Endothelial cell of umbilical vein (primary cell): ENCODE results near the gene TRMT2B.

ENCODE experiments used
- CTCF ChIP-seq, 2 donors: IDR thresholded peaks; 1 replicate in 1 of 2; 2 replicates in 1 of 2; pipeline ENCODE4 v1.5.1; 2011; ENCODE audit warnings: low read length in 2 of 2, mild to moderate bottlenecking in 2 of 2, moderate library complexity in 2 of 2, control low read depth in 1 of 2, inconsistent platforms in 1 of 2, low read depth in 1 of 2; ENCODE audit not compliant: insufficient read depth in 1 of 2; ENCODE audit errors: extremely low read depth in 1 of 2
- FOS ChIP-seq: IDR thresholded peaks from 2 replicates; pipeline ENCODE4 v1.6.1; 2011; ENCODE audit warnings: mild to moderate bottlenecking, low read length, moderate library complexity, borderline replicate concordance; ENCODE audit not compliant: insufficient read depth
- JUN ChIP-seq: IDR thresholded peaks from 2 replicates; pipeline ENCODE4 v1.6.1; 2011; ENCODE audit warnings: borderline replicate concordance, low read depth; ENCODE audit not compliant: insufficient read length, insufficient read depth
- MAX ChIP-seq: IDR thresholded peaks from 2 replicates; pipeline ENCODE4 v1.6.1; 2011; ENCODE audit not compliant: insufficient read depth, insufficient read length
- POLR2A ChIP-seq: IDR thresholded peaks from 2 replicates; pipeline ENCODE4 v1.6.1; 2012; ENCODE audit warnings: low read depth, mild to moderate bottlenecking, control low read depth, low read length
- POLR2AphosphoS5 ChIP-seq: IDR thresholded peaks from 2 replicates; pipeline ENCODE4 v1.6.1; 2012; ENCODE audit warnings: low read depth, mild to moderate bottlenecking, control low read depth, low read length, moderate library complexity; ENCODE audit not compliant: insufficient read depth

DNA sequence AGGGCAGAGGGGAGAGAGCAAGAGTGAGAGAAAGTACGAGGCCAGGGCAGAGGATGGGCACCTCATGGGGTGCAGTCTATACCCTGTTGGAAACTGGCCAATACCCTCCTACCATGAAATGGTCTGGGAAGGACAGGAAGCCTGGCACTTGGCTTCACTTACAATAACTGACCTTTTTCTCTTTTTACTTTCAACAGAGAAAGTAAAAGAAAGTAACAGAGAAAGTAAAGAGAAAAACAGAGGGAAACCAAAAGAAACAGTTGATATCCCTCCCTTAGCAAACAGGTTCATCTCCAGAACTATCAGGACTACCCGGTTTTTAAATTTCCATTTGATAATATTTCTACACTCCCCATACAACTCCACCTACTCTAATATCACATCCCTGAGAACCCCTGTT, 61.8 kb downstream of the TRMT2B start:
- no peak for TF ChIP-seq POLR2AphosphoS5
- TF ChIP-seq POLR2A = no peak
- TF ChIP-seq CTCF (IDR thresholded peaks at IDR 0.05; ENCODE audit: extremely low read depth in 1 of 2, insufficient read depth in 1 of 2, low read depth in 1 of 2, low read length in 2 of 2) = no peak
- TF ChIP-seq FOS = no peak
- TF ChIP-seq MAX = no peak
- TF ChIP-seq JUN = no peak
